Spinal cord (tissue), 10 donors: ENCODE measurements around the gene MAGEA3. TPM values are rescaled to one million over a fixed set of nuclear protein-coding genes. Genes with fewer than 3 reads are reported as not detected.
"Not testable (repeated sequence)": the region's sequence is repeated elsewhere in the genome, so short reads cannot be mapped to it uniquely, and the experiment has no call there.

Source experiments
- DNase-seq, 6 donors: peaks; one replicate each; pipeline versions ENCODE4 v3.0.0 to v3.0.0-alpha.2; 2013 to 2015; ENCODE audit warnings: low spot score in 6 of 6, low read depth in 4 of 6
- H3K27ac ChIP-seq: one replicate; pipeline ENCODE4 v1.5.1; 2013; ENCODE audit warnings: low read depth, low read length, control low read depth
- H3K27me3 ChIP-seq: one replicate; pipeline ENCODE4 v1.6.1; 2013; ENCODE audit warnings: low read length; ENCODE audit not compliant: control insufficient read depth, insufficient read depth
- H3K36me3 ChIP-seq: one replicate; pipeline ENCODE4 v1.6.1; 2013; ENCODE audit warnings: low read length; ENCODE audit not compliant: control insufficient read depth, insufficient read depth
- H3K4me1 ChIP-seq: one replicate; pipeline ENCODE4 v1.6.1; 2013; ENCODE audit warnings: low read length; ENCODE audit not compliant: control insufficient read depth, insufficient read depth
- H3K4me3 ChIP-seq: one replicate; pipeline ENCODE4 v1.5.1; 2013; ENCODE audit warnings: low read depth, low read length, control low read depth
- H3K9me3 ChIP-seq: one replicate; pipeline ENCODE4 v1.6.1; 2013; ENCODE audit warnings: low read length; ENCODE audit not compliant: control insufficient read depth, insufficient read depth
- WGBS: methylation state at CpG from one replicate; pipeline ENCODE4 v1.1.5; 2013; ENCODE audit warnings: missing lambda C conversion rate; ENCODE audit not compliant: insufficient coverage; 5-methylcytosine and 5-hydroxymethylcytosine counted together
- long read RNA-seq, 4 donors: transcript quantifications; one replicate each; lab custom pipeline, GENCODE V29; 2026
- polyA plus RNA-seq, 2 donors: library from polyadenylated mRNA; unstranded; fragments of 120-200 nt; gene quantifications; one replicate each; pipeline ENCODE4 v1.2.1, GENCODE V29; 2013; ENCODE audit not compliant: insufficient read length in 2 of 2
- total RNA-seq, 2 donors: library from RNA; depleted of rRNA in 1 of 2; stranded (reverse); fragments of 120-200 nt in 1 of 2; fragments of >200 nt in 1 of 2; gene quantifications; one replicate each; pipeline versions ENCODE4 v1.2.3 to v1.2.4, GENCODE V29; 2013 to 2014
- donor health status: healthy.

MAGEA3 gene
- not detected for total RNA-seq
- polyA plus RNA-seq = not detected
- long read RNA-seq, donor 1 = 0 reads
- long read RNA-seq, donor 2 = 0 reads
- long read RNA-seq, donor 3 = 0 reads
- long read RNA-seq, donor 4 = 0 reads

GRCh38 chrX:152697952-152698931 is at the start of gene MAGEA3:
MAGEA3 (plus strand) TSS chrX:152698794; CDS start chrX:152700833, 2,039 bp downstream.
- H3K9me3 ChIP-seq, H3K36me3 ChIP-seq, H3K27ac ChIP-seq, H3K4me1 ChIP-seq, H3K27me3 ChIP-seq, H3K4me3 ChIP-seq, DNase-seq: not testable (repeated sequence)
- no CpG with 5 or more reads among the region's 34 CpGs for WGBS

GRCh38 chrX:152652060-152652459 is 46.5 kb upstream of the MAGEA3 start:
- Histone ChIP-seq H3K27ac (no peak overlapping the region), H3K27me3 (no peaks in the 10 kb centered on the region), H3K9me3 (no peaks in the 10 kb centered on the region), H3K4me1 (no peaks in the 10 kb centered on the region), H3K4me3 (no peak overlapping the region), H3K36me3 (peaks cover 7% of the 10 kb centered on the region)
- 73% methylated on average over 3 of the region's 6 CpGs for WGBS
- DNase-seq = no peak

DNA sequence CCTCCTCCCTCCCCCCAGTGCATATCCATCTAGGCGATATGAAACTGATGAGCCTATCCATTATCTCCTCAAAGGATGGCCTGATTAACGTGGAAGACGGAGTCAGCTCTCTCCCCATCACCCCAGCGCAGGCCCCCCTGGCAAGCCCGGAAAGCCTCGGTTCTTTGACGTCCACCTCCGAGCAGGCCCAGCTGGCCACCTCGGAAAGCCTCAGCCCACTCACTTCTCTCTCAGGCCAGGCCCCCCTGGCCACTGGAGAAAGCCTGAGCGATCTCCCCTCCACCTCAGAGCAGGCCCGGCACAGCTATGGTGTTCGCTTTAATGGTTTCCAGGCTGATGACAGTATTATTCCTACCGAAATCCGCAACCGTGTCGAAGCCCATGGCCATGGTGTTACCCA is 46.1 kb upstream of the MAGEA3 start:
- peaks cover 7% of the 10 kb centered on the region for H3K36me3 ChIP-seq
- H3K4me1 ChIP-seq = no peaks in the 10 kb centered on the region
- H3K4me3 ChIP-seq = no peak overlapping the region
- H3K27ac ChIP-seq = no peak overlapping the region
- no peaks in the 10 kb centered on the region for H3K9me3 ChIP-seq
- DNase-seq = no peak
- WGBS = 85% methylated on average over 16 of the region's 16 CpGs
- no peaks in the 10 kb centered on the region for H3K27me3 ChIP-seq

- H3K27ac ChIP-seq = no peak overlapping the region
- H3K36me3 ChIP-seq = peaks cover 7% of the 10 kb centered on the region
- no peaks in the 10 kb centered on the region for H3K27me3 ChIP-seq
- no peak for DNase-seq
- no CpG with 5 or more reads among the region's 4 CpGs for WGBS
- H3K4me1 ChIP-seq = no peaks in the 10 kb centered on the region
- H3K4me3 ChIP-seq = no peak overlapping the region
- no peaks in the 10 kb centered on the region for H3K9me3 ChIP-seq
Measured at GRCh38 chrX:152656087-152656486, 42.5 kb upstream of the MAGEA3 start.

DNA sequence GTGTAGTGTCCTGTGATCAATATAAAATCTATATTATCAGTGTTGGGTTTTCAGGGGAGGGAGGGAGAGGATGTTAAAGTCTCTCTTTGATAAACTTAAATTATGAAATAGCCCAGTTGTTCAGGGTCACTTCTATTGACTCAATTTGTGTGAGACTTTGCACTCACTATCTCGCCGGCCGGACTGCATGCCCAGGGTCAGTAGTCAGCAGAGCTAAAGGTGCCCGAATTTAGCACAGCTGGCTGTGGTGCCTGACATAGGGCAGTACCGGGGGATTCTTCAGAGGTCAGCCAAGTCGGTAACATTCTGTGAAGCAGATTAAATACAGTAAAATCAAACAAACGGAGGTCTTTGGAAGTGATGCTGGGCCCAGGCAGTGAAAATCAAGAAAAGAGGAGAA is 41.7 kb upstream of the MAGEA3 start:
- Histone ChIP-seq H3K27me3 (no peaks in the 10 kb centered on the region), H3K27ac (no peak overlapping the region), H3K36me3 (peaks cover 7% of the 10 kb centered on the region), H3K9me3 (no peaks in the 10 kb centered on the region), H3K4me3 (no peak overlapping the region), H3K4me1 (no peaks in the 10 kb centered on the region)
- 84% methylated on average over 6 of the region's 7 CpGs for WGBS
- DNase-seq = no peak

DNA sequence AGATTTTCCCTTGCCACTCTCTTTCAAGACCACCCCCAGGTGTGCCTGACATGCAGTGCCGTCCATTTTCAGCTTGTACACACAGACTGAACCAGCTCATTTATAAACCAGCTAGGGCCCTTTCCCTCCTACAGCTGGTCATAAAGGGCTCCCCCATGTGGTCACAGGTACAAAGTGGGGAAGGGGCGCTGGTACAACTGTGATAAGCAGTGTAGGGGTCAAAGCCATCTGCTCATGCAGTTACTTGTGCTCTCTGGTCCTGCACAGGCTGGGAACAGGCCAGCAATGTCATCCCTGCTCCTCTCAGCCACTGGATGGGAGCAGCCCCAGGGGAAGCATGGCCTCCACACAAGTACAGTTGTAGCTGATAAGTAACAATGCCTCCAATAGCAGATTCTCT is 40.3 kb upstream of the MAGEA3 start:
- DNase-seq = no peak
- 53% methylated on average over 2 of the region's 2 CpGs for WGBS
- Histone ChIP-seq H3K9me3 (no peaks in the 10 kb centered on the region), H3K27ac (no peak overlapping the region), H3K4me3 (no peak overlapping the region), H3K4me1 (no peaks in the 10 kb centered on the region), H3K36me3 (no peaks in the 10 kb centered on the region), H3K27me3 (no peaks in the 10 kb centered on the region)

DNA sequence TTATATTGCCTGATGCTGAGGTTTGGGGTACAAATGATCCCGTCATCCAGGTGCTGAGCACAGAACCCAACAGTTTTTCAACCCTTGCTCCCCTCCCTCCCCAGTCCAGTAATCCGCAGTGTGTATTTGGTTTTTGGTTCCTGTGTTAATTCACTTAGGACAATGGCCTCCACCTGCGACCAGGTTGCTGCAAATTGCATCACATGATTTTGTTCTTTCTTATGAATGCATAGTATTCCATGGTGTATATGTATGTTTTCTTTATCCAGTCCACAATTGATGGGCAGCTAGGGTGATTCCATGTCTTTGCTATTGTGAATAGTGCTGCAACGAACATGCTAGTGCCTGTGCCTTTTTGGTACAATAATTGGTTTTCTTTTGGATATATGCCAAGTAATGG is 35.5 kb upstream of the MAGEA3 start:
- H3K27me3 ChIP-seq = no peaks in the 10 kb centered on the region
- no peak for DNase-seq
- no peak overlapping the region for H3K4me3 ChIP-seq
- no peaks in the 10 kb centered on the region for H3K9me3 ChIP-seq
- H3K4me1 ChIP-seq = no peaks in the 10 kb centered on the region
- H3K36me3 ChIP-seq = no peaks in the 10 kb centered on the region
- WGBS = no CpG with 5 or more reads among the region's 4 CpGs
- H3K27ac ChIP-seq = no peak overlapping the region

- Histone ChIP-seq H3K36me3 (no peaks in the 10 kb centered on the region), H3K4me3 (no peak overlapping the region), H3K4me1 (no peaks in the 10 kb centered on the region), H3K27ac (no peak overlapping the region), H3K27me3 (no peaks in the 10 kb centered on the region), H3K9me3 (no peaks in the 10 kb centered on the region)
- no CpG with 5 or more reads among the region's 2 CpGs for WGBS
- no peak for DNase-seq
Measured at GRCh38 chrX:152674135-152674534, 24.5 kb upstream of the MAGEA3 start.

- H3K9me3 ChIP-seq, H3K27ac ChIP-seq, H3K4me3 ChIP-seq, DNase-seq, H3K4me1 ChIP-seq, H3K27me3 ChIP-seq, H3K36me3 ChIP-seq: not testable (repeated sequence)
- 60% methylated on average over 1 of the region's 3 CpGs for WGBS
Measured at GRCh38 chrX:152674652-152675051, 23.9 kb upstream of the MAGEA3 start.

- not testable (repeated sequence) for H3K36me3 ChIP-seq, H3K9me3 ChIP-seq, H3K27me3 ChIP-seq, H3K4me3 ChIP-seq, H3K27ac ChIP-seq, DNase-seq, H3K4me1 ChIP-seq
- no CpG with 5 or more reads among the region's 3 CpGs for WGBS
Measured at GRCh38 chrX:152681012-152681411, 17.6 kb upstream of the MAGEA3 start.
